Cardiac muscle cell (in vitro differentiated cells and primary cell): ENCODE data around the gene POC1B. TPM values are rescaled to one million over a fixed set of nuclear protein-coding genes. Genes with fewer than 3 reads are reported as not detected.
A peak's percentile ranks its signal among the peaks of the same experiment; 100 is the strongest.

Experiments used
- DNase-seq, 2 donors: peaks; one replicate each; pipeline versions ENCODE4 v3.0.0 to v3.0.0-alpha.2; 2010 to 2017; ENCODE audit warnings: low read depth in 1 of 2, low spot score in 1 of 2
- H3K27ac ChIP-seq: fragments of 200-600 bp; sonication (generic); 2 replicates; pipeline ENCODE4 v1.5.1; 2016
- H3K27me3 ChIP-seq: fragments of 200-600 bp; sonication (generic); 2 replicates; pipeline ENCODE4 v1.6.0; 2016; ENCODE audit warnings: control low read depth
- H3K36me3 ChIP-seq: fragments of 200-600 bp; sonication (generic); 2 replicates; pipeline ENCODE4 v1.5.1; 2016; ENCODE audit warnings: control low read depth
- H3K4me1 ChIP-seq: fragments of 200-600 bp; sonication (generic); 2 replicates; pipeline ENCODE4 v1.8.1; 2017; ENCODE audit warnings: low read depth, mild to moderate bottlenecking, mixed run types
- H3K4me3 ChIP-seq: fragments of 200-600 bp; sonication (generic); 2 replicates; pipeline ENCODE4 v1.5.1; 2016; ENCODE audit warnings: mild to moderate bottlenecking
- H3K9me3 ChIP-seq: fragments of 200-600 bp; sonication (generic); 2 replicates; pipeline ENCODE4 v1.5.1; 2017; ENCODE audit warnings: low read depth, mild to moderate bottlenecking, control low read depth
- CTCF ChIP-seq: IDR thresholded peaks from 2 replicates; pipeline ENCODE4 v1.5.1; 2012; ENCODE audit warnings: low read depth, mild to moderate bottlenecking, low read length
- polyA plus RNA-seq: library from polyadenylated mRNA; unstranded; fragments of >200 nt; fragmentation: Nextera tagmentation; extraction: Ambion mirVana; gene quantifications from 2 replicates; pipeline ENCODE4 v1.2.1, GENCODE V29; 2016
- total RNA-seq: library from RNA; depleted of rRNA; stranded (reverse); fragments of >200 nt; gene quantifications from 2 replicates; pipeline ENCODE4 v1.2.3, GENCODE V29; 2016

The POC1B gene
- total and polyA plus RNA-seq, 2 experiments from 2014 or later, result 12.8 to 16.1 TPM

- no peaks in the 10 kb centered on the region for H3K9me3 ChIP-seq
- H3K4me3 ChIP-seq, result no peak overlapping the region
- H3K27ac ChIP-seq, result no peak overlapping the region
- DNase-seq, result no peak
- no peak for TF ChIP-seq CTCF
- no peaks in the 10 kb centered on the region for H3K27me3 ChIP-seq
- no peaks in the 10 kb centered on the region for H3K36me3 ChIP-seq
- peaks cover 4% of the 10 kb centered on the region for H3K4me1 ChIP-seq
These were observed 42.6 kb upstream of the POC1B start for GRCh38 chr12:89568484-89568883.

- Histone ChIP-seq H3K4me1 (peaks cover 4% of the 10 kb centered on the region), H3K9me3 (no peaks in the 10 kb centered on the region), H3K27ac (no peak overlapping the region), H3K4me3 (no peak overlapping the region), H3K36me3 (no peaks in the 10 kb centered on the region), H3K27me3 (no peaks in the 10 kb centered on the region)
- no peak for TF ChIP-seq CTCF
- DNase-seq, result no peak
These were observed 41.9 kb upstream of the POC1B start for GRCh38 chr12:89567691-89568239.

- no peak for TF ChIP-seq CTCF
- Histone ChIP-seq H3K9me3 (no peaks in the 10 kb centered on the region), H3K27ac (no peak overlapping the region), H3K36me3 (no peaks in the 10 kb centered on the region), H3K27me3 (no peaks in the 10 kb centered on the region), H3K4me3 (no peak overlapping the region), H3K4me1 (peaks cover 4% of the 10 kb centered on the region)
- DNase-seq, result peak; percentile 4 to 35
These were observed 40.8 kb upstream of the POC1B start for GRCh38 chr12:89566615-89567014.

GRCh38 chr12:89565002-89565401, 39.2 kb upstream of the POC1B start:
- Histone ChIP-seq H3K9me3 (no peaks in the 10 kb centered on the region), H3K4me3 (no peak overlapping the region)

GRCh38 chr12:89559753-89560152, 33.9 kb upstream of the POC1B start:
- no peak for DNase-seq
- no peak for TF ChIP-seq CTCF
- no peaks in the 10 kb centered on the region for H3K27me3 ChIP-seq
- H3K27ac ChIP-seq, result no peak overlapping the region
- no peaks in the 10 kb centered on the region for H3K36me3 ChIP-seq
- no peak overlapping the region for H3K4me3 ChIP-seq
- no peaks in the 10 kb centered on the region for H3K9me3 ChIP-seq
- no peaks in the 10 kb centered on the region for H3K4me1 ChIP-seq

More at GRCh38 chr12:89565002-89565401, 39.2 kb upstream of the POC1B start:
- Histone ChIP-seq H3K36me3 (no peaks in the 10 kb centered on the region), H3K27me3 (no peaks in the 10 kb centered on the region), H3K4me1 (peaks cover 4% of the 10 kb centered on the region), H3K27ac (no peak overlapping the region)
- TF ChIP-seq CTCF, result no peak
- no peak for DNase-seq
